IMR-90 (cell line): ENCODE data around the gene ENOX1.

Experiments used
- BHLHE40 ChIP-seq: fragments of 150-350 bp; IDR thresholded peaks from 2 replicates; pipeline ENCODE4 v1.6.1; 2016; ENCODE audit warnings: mild to moderate bottlenecking, low read depth, low read length
- CEBPB ChIP-seq: IDR thresholded peaks from 2 replicates; pipeline ENCODE4 v1.6.1; 2012; ENCODE audit warnings: low read depth, low read length, improper control_type of control experiment
- CHD1 ChIP-seq: IDR thresholded peaks from 2 replicates; pipeline ENCODE4 v1.6.1; 2012; ENCODE audit warnings: low read depth, low read length, improper control_type of control experiment
- CTCF ChIP-seq: conservative IDR thresholded peaks from 2 replicates; pipeline ENCODE4 v1.5.1; 2012; ENCODE audit warnings: mild to moderate bottlenecking, low read depth, low read length, improper control_type of control experiment
- ELK1 ChIP-seq: fragments of 150-350 bp; IDR thresholded peaks from 2 replicates; pipeline ENCODE4 v1.6.1; 2016; ENCODE audit warnings: low read depth, mild to moderate bottlenecking, low read length, moderate library complexity, borderline replicate concordance
- MAFK ChIP-seq: IDR thresholded peaks from 2 replicates; pipeline ENCODE4 v1.6.1; 2012; ENCODE audit warnings: low read depth, low read length, improper control_type of control experiment
- MAZ ChIP-seq: IDR thresholded peaks from 2 replicates; pipeline ENCODE4 v1.6.1; 2012; ENCODE audit warnings: low read depth, mild to moderate bottlenecking, low read length, improper control_type of control experiment, moderate library complexity, borderline replicate concordance
- MXI1 ChIP-seq: IDR thresholded peaks from 2 replicates; pipeline ENCODE4 v1.6.1; 2012; ENCODE audit warnings: low read depth, mild to moderate bottlenecking, low read length, moderate library complexity, borderline replicate concordance
- POLR2A ChIP-seq: IDR thresholded peaks from 2 replicates; pipeline ENCODE4 v1.6.1; 2012; ENCODE audit warnings: mild to moderate bottlenecking, low read depth, low read length
- RAD21 ChIP-seq: IDR thresholded peaks from 2 replicates; pipeline ENCODE4 v1.6.1; 2012; ENCODE audit warnings: low read length, improper control_type of control experiment
- RCOR1 ChIP-seq: IDR thresholded peaks from 2 replicates; pipeline ENCODE4 v1.6.1; 2012; ENCODE audit warnings: mild to moderate bottlenecking, low read length, improper control_type of control experiment; ENCODE audit not compliant: insufficient replicate concordance
- RFX5 ChIP-seq: IDR thresholded peaks from 2 replicates; pipeline ENCODE4 v1.8.0; 2012; ENCODE audit warnings: low read depth, mild to moderate bottlenecking, low read length, moderate library complexity
- SMC3 ChIP-seq: fragments of 150-350 bp; IDR thresholded peaks from 2 replicates; pipeline ENCODE4 v1.6.1; 2016; ENCODE audit warnings: low read depth, mild to moderate bottlenecking, antibody characterized with exemption, low read length, moderate library complexity
- USF2 ChIP-seq: fragments of 150-350 bp; IDR thresholded peaks from 2 replicates; pipeline ENCODE4 v1.6.1; 2017; ENCODE audit warnings: mild to moderate bottlenecking, antibody characterized with exemption, low read length, low read depth

GRCh38 chr13:43587376-43587775 is 199.4 kb downstream of the ENOX1 start:
- TF ChIP-seq CTCF (no peak), USF2 (no peak), BHLHE40 (no peak), POLR2A (no peak), MXI1 (no peak), RFX5 (no peak), CEBPB (no peak), SMC3 (no peak), RAD21 (no peak), MAFK (no peak), ELK1 (no peak), CHD1 (no peak), MAZ (no peak), RCOR1 (no peak)
